ENCODE measurements around the gene SAMM50.
"Not testable (repeated sequence)": the region's sequence is repeated elsewhere in the genome, so short reads cannot be mapped to it uniquely, and the experiment has no call there.

Gene SAMM50

GRCh38 chr22:44004104-44004460, 48.8 kb downstream of the SAMM50 start:
- no peak for DNase-seq

GRCh38 chr22:44005524-44005923, 50.3 kb downstream of the SAMM50 start:
- DNase-seq = no peak

GRCh38 chr22:44012162-44012561, 56.9 kb downstream of the SAMM50 start:
- DNase-seq = no peak

- DNase-seq = no peak
Measured at GRCh38 chr22:44012591-44012990, 57.3 kb downstream of the SAMM50 start.

- DNase-seq = no peak
Measured at GRCh38 chr22:44014241-44014640, 59.0 kb downstream of the SAMM50 start.

- DNase-seq = not testable (repeated sequence)
Measured at GRCh38 chr22:44016586-44016985, 61.3 kb downstream of the SAMM50 start.

- no peak for DNase-seq
Measured at GRCh38 chr22:44018594-44018993, 63.4 kb downstream of the SAMM50 start.

GRCh38 chr22:44019416-44019815, 64.2 kb downstream of the SAMM50 start:
- DNase-seq = no peak

- DNase-seq = no peak
Measured at GRCh38 chr22:44019846-44020245, 64.6 kb downstream of the SAMM50 start.

- DNase-seq = no peak
Measured at GRCh38 chr22:44020981-44021380, 65.7 kb downstream of the SAMM50 start.

GRCh38 chr22:44023404-44024287, 68.4 kb downstream of the SAMM50 start:
- peak in 1 of 2 experiments; percentile 21 for DNase-seq

- peak in 1 of 2 experiments; percentile 9 for DNase-seq
Measured at GRCh38 chr22:44024288-44024921, 69.2 kb downstream of the SAMM50 start, which contains the start of gene PARVB. TSS of gene PARVB (plus strand) at chr22:44024302. CDS start at chr22:44024340, 38 bp downstream.

- DNase-seq = no peak
Measured at GRCh38 chr22:44025171-44026065, 70.2 kb downstream of the SAMM50 start.

GRCh38 chr22:44026066-44026629, 70.9 kb downstream of the SAMM50 start:
- no peak for DNase-seq

- peak; percentile 35 to 54 for DNase-seq
Measured at GRCh38 chr22:44026630-44027511, 71.6 kb downstream of the SAMM50 start.

- no peak for DNase-seq
Measured at GRCh38 chr22:44028091-44028490, 72.8 kb downstream of the SAMM50 start.

- no peak for DNase-seq
Measured at GRCh38 chr22:44029069-44029468, 73.8 kb downstream of the SAMM50 start.

GRCh38 chr22:44030051-44030701, 74.9 kb downstream of the SAMM50 start:
- no peak for DNase-seq

GRCh38 chr22:44030702-44031082, 75.5 kb downstream of the SAMM50 start:
- no peak for DNase-seq

GRCh38 chr22:44031158-44031952, 76.1 kb downstream of the SAMM50 start:
- DNase-seq = no peak
